Stimulated activated CD8-positive, alpha-beta memory T cell treated with anti-CD3 and anti-CD28 coated beads, Interleukin-15, amount 100 ng/mL, for 1 hour (primary cell): ENCODE results near the gene PKP1.

Source experiments
- DNase-seq: peaks from one replicate; pipeline ENCODE4 v3.0.0-alpha.2; 2020; ENCODE audit warnings: low read depth

PKP1 gene

DNA sequence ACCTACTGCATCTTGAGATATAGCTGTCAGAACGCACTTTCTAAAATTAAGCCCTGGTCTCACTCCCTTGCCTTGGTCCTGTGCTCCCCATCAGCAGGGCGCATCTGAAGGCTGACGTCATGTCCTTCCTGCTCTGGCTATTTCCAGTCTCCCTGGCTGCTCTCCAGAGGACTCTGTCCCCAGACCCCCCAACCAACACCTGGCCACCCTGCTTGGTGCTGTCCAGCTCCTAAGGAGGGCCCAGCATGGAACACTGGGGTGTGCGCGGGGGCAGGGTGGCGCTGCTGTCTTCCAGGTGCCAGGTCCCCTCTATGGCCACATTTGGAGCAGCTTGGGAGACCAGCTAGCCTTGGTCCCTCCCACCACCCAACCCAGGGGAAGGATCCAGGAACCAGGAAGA lies 85.9 kb downstream of the PKP1 start:
- DNase-seq: no peak

DNA sequence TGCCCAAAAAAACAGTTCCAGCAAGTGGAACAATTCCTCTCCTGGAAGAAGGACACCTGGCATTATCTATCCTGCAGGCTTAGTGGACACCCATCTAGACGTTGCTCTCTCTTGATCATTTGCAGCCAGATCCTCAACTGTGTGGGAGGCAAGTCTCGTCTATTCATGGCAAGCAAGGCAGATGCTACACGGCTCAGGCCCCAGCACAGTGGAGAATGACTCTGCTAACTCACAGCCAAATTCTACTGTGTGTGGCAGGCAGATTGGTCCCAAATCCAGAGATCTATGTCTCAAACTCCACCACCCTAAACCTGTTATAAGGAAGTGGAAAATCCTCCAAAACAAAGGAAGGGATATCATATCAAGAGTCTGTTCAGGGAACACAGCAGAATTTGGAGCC lies 87.2 kb downstream of the PKP1 start:
- no peak for DNase-seq

DNA sequence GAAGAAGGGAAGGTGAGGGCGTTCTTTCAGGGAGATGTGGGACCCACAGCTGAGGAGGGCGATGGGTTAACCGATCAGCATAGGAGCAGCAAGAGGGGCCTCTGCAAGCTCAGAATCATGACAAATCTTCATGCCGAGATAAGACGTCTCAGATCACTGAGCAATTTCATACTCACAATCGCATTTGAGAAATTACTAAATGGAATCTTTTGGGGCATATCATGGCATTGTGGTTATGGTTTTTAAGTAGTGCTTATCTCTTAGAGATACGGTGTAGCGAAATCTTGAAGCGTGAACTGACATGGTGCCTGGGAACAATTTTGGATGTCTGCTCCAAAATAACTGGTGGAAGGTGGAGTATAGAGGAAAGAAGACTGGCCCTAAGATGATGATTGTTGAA lies 88.0 kb downstream of the PKP1 start:
- no peak for DNase-seq

DNA sequence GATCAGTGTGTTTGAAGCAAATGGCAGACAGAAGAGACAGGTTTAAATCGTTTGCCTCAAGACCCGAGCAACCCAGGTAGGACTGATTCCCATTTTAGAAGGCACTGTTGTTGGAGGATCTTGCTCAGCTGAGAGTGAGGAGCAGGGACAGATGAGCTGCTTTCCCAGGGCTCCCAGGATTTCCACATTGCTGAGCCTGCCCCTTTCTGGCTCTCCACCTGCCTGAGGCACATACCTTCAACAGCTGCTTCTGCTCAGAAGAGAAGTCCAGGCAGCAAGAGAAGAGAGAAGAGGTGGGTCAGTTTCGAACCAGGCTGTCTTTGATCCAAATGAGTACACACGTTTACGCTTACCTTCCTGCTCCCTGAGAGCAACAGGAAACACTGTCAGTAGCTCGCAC lies 88.5 kb downstream of the PKP1 start:
- no peak for DNase-seq

DNA sequence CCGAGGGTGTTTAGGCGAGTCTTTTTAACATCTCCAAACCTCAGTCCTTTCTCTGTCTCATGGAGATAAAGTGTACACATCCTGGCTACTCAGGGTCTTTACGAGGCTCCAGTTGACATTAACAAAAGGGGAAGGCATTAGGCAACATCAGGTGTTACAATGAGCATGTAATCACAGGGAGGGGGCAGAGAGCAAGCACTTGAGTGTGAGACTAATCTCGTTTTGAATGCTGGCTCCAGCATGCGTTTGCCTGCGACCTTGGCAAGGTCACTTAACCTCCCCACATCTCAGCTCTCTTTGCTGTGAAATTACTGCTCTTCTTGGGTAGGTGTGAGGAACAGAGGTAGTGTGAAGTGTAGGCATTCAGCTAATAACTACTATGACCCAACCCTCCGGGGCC lies 91.1 kb downstream of the PKP1 start:
- DNase-seq: no peak

DNA sequence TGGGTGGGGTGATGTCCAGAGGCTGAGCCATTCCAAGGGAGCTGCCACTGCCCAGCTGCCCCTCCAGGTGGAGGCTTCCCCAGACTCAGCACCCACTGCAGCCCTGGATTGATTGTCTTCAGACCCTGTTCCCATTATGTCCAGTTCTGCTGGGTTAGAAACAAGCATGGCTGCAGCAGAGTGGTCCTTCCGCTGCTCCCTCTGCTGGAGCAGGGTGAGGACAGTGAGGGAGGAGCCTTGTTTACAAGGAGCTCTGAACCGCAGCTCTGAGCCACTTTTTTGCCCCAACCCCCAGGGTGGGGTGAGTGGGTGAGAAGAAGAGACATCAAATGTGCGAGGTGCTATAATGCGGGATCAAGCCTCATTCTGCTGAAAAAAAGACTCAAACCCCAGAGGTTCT lies 91.9 kb downstream of the PKP1 start:
- DNase-seq: no peak

DNA sequence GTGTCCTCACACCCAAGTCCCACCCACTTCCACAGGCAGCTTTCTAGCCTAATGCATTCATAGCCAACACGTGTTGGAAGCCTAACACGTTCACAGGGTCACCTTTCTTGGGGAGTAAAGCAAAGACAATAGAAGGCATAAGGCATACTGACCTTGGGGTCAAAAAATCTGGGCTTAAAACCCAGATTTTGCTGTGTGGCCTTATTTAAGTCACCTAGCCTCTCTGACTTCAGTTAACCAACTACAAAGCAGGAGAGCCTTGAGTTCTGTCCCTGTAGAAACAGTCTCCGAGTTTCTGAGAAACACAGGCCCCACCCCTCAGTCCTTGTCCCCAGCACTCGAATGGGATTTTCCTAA lies 92.8 kb downstream of the PKP1 start:
- DNase-seq: no peak

DNA sequence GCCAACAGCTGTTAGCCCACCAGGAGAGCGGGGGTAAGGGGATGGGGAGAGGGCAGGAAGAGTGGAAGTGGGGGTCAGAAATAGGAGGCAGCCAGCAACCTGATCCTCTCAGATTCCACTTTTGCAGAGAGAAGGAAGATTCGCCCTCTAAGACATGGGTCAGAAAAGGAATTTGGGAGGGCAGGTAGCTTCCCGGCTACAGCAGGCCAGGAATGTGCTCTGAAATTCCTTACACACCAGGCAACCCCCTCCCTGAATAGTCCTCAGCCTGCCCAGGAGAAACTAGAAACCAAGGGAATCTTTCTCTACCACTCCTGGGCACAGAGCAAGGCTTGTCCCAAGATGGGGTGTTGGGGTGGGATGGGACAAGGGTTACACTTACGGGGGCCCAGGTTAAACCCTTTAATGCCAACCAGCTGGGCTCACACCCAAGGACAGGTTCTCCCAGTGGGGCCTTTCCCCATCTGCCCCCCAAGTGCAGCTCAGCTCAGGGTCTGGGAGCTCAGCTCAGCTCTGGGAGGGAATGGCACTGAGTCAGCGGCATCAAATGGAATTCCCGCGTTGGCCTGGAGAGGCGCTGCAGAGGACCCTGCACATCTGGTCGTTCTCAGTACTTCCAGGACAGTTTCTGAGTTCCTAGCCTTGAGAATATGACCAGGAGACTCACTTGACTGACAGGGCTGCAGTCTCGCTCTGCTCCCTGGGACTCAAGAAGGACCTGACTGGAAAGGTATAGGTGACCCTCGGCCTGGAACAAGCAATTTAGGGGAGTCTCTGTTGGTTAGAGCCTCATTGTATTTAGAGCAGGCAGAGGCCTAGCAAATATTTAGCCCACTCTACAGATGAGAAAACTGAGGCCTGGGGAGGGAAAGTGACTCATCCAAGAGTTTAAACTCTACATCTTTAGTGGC lies 93.4 kb downstream of the PKP1 start:
- DNase-seq: no peak

DNA sequence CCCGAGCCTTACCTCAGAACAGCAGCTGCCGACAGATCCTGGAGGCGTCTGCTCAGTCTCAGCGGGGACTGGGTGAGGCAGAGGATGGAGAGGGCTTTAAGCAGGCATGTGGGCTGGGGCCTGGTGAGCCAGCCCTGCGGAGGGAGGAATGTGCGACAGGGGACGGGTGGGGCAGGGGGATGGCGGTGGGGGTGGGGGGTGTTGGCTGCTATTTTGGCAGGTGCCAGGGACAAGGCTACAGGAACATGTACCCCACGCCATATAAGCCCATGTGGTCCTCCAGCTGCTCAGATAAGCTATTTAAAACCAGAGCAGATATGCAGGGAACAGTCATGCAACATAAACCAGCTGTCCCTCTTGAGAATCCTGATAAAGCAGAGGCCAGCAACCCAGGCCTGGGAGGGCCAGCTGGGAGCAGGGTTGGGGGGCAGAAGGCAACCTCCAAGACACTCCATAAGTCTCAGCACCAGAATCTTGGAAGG lies 94.3 kb downstream of the PKP1 start, which contains the start of gene TNNT2:
TSS of gene TNNT2 (minus strand) at position 70 of the 482 bp plus-strand sequence. CDS start 4,426 bp downstream, outside the sequence.
- DNase-seq: no peak

DNA sequence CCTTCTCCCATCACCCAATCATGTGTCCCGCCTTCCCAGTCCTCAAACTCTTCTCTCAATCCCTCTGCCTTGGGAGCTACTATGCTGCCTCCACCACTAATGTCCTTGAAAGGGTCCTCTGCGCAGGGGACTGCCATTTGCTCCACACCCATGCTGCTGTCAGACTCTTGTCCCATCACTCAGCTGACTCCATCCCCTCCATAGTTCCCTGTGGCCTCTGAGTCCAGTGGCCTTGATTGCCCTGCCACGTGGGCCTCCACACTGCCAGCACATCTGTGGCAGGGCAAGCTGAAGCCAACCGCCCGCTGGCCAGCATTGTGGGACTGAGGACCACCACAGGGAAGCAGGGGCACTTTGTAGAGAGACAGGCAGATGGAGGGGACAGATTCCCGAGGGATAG lies 95.5 kb downstream of the PKP1 start:
- DNase-seq: no peak

DNA sequence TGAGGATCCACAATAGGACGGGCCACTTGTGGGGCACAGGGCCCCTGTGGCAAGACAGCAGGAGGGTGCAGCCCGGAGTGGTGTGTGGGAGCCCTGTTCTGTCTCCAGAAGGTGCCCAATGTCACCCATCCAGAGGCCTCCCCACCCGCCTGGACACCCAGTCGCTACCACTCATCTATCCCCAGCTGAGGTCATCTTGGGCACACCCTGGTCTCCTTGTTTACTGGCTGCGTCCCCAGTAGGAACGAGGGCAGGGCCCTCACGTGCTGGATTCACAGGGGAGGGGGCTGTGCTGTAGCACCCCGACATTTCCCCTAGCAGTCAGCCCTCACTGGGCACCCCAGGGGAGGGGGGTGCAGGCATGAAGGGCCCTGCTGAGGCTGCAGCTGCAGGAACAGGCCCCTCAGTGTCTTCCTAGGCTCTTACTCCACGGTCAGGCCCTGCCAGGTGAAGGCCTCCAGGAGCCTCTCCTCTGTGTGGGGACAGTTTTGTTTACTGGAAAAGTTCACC lies 96.5 kb downstream of the PKP1 start:
- DNase-seq: no peak

DNA sequence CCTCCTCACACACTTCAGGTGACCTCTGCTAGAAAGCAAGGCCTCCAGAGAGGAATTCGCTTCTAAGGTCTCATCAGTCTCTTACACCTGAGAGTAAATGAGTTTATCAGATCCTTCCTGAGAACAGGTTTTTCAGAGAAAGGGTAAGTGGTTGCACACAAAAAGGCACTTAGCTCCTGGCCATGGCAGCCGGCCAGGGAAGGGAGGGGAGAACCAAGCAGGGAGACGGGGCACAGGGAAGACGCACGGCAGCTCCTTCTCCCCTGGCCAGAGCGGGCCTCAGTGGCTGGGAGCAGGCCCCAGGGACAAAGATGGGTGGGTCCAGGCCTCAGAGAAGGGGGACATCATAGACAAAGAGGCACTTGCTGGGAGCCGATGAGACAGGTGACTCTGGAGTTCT lies 97.8 kb downstream of the PKP1 start:
- DNase-seq: no peak
